ENCODE results near the gene ITGA5. TPM values are rescaled to one million over a fixed set of nuclear protein-coding genes. Genes with fewer than 3 reads are reported as not detected.

The ITGA5 gene
- total RNA-seq, 4 donors from 2014 or later = 69.7 to 223 (median 99.4) TPM

DNA sequence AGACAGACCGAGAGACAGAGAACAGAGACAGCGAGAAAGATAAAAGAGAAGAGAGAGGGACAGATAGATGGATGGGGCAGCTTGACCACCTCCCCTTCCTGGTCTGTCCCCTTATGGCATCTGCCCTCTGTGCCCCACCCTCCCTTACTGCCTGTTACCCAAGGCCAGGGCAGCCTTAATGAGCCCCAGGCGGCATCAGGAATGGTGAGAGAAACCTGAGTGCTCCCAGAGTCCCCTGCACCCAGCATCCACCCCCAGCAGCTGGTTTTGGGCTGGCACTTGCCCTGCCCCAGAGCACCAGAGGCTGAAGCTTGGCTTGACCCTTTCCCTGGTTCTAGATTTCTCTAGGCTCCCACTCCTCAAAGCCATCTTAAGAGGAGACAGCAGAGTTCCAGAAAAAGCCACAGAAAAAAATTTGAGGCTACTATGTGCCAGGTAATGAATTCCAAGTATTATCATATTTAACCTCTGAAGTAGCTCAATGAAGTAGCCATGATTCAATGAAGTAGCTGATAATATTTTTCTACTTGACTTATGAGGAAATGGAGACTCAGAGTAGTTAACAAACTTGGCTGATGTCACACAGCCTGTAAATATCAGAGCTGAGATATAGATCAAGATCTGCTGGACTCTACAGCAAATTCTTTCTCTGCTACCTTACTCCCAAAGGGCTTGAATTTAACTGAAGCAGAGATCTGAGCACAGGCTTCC, 32.5 kb downstream of the ITGA5 start:
- Histone ChIP-seq H3K27ac (no peak overlapping the region), H3K36me3 (no peaks in the 10 kb centered on the region), H3K4me3 (no peak overlapping the region), H3K27me3 (no peaks in the 10 kb centered on the region), H3K4me1 (no peaks in the 10 kb centered on the region), H3K9me3 (no peaks in the 10 kb centered on the region)
- intact Hi-C loops (cut with DNase I; ENCODE audit: low total_unique reads) = no loop called here
- no peak for DNase-seq
- TF ChIP-seq POLR2A (IDR thresholded peaks at IDR 0.05) = no peak
- TF ChIP-seq, protein P1, sequence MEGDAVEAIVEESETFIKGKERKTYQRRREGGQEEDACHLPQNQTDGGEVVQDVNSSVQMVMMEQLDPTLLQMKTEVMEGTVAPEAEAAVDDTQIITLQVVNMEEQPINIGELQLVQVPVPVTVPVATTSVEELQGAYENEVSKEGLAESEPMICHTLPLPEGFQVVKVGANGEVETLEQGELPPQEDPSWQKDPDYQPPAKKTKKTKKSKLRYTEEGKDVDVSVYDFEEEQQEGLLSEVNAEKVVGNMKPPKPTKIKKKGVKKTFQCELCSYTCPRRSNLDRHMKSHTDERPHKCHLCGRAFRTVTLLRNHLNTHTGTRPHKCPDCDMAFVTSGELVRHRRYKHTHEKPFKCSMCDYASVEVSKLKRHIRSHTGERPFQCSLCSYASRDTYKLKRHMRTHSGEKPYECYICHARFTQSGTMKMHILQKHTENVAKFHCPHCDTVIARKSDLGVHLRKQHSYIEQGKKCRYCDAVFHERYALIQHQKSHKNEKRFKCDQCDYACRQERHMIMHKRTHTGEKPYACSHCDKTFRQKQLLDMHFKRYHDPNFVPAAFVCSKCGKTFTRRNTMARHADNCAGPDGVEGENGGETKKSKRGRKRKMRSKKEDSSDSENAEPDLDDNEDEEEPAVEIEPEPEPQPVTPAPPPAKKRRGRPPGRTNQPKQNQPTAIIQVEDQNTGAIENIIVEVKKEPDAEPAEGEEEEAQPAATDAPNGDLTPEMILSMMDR (IDR thresholded peaks at IDR 0.05) = no peak

DNA sequence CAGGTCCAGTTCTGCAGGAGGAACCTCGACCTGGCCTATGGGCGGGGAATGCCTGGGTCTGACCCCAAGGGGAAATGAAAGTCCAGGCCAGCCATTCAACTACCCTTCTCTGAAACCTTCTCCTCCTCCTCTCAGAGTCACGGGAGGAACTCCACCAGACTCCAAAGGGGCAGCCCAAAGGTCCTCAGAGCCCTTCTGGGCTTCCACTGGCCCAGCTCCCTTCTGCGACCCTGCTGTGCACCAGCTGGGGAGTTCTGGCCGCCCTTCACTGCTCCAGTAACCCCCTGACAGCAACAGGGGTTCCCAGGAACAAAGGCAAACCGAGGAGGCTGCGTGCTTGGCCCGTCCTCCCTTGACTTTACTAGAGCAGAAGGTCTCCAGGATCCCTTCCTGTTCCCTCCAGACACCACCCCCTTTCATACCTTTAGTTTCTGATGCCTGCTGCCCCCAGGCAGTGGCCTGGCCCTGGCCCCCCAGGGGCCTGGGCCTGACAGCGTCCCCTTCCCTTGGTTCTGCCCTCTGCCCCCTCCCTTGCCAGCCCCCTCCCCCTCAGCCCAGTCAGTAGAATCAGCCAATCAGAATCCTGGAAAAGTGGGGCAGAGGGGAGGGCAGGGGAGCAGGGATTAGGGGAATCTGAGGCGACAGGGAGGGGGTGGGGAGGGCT, 33.7 kb downstream of the ITGA5 start:
- H3K9me3 ChIP-seq = no peaks in the 10 kb centered on the region
- intact Hi-C loops (cut with DNase I; ENCODE audit: low total_unique reads) = no loop called here
- H3K27me3 ChIP-seq = no peaks in the 10 kb centered on the region
- TF ChIP-seq POLR2A (IDR thresholded peaks at IDR 0.05) = no peak
- TF ChIP-seq, protein P1 (IDR thresholded peaks at IDR 0.05) = no peak
- H3K4me1 ChIP-seq = no peaks in the 10 kb centered on the region
- no peak for DNase-seq
- no peak overlapping the region for H3K4me3 ChIP-seq
- no peak overlapping the region for H3K27ac ChIP-seq
- H3K36me3 ChIP-seq = no peaks in the 10 kb centered on the region

DNA sequence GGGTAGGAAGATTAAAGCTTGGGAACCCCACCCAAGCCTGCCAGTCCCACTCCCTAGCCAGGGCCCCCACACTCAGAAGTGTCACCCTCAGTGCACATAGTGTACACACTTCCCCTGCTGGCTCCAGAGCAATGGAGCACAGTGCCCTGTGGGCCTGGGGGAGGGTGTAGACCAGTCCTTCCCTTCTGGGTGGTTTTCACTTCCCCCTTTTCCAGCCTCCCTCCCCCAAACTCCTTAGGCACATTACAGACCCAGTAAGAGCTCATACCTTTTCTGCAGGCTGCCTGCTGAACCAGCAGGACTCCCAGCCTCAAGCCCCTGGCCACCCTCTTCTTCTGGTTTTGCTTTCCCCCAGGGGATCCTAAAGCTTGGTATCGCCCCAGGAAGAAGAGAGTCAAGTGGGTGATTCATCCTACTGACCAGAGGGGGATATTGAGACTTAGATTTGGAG, 34.5 kb downstream of the ITGA5 start, which contains the start of gene ZNF385A:
Gene ZNF385A, minus strand, starts transcription at position 143 of the 451 bp plus-strand sequence. CDS start 219 bp downstream, outside the sequence.
- Histone ChIP-seq H3K27me3 (no peaks in the 10 kb centered on the region), H3K9me3 (no peaks in the 10 kb centered on the region), H3K27ac (no peak within 1 kb of the TSS), H3K4me3 (no peak within 1 kb of the TSS), H3K36me3 (no peaks in the 10 kb centered on the region), H3K4me1 (no peaks in the 10 kb centered on the region)
- no peak for DNase-seq
- intact Hi-C loops (cut with DNase I; ENCODE audit: low total_unique reads) = no loop called here
- no peak for TF ChIP-seq POLR2A (IDR thresholded peaks at IDR 0.05)
- TF ChIP-seq, protein P1 (IDR thresholded peaks at IDR 0.05) = no peak

DNA sequence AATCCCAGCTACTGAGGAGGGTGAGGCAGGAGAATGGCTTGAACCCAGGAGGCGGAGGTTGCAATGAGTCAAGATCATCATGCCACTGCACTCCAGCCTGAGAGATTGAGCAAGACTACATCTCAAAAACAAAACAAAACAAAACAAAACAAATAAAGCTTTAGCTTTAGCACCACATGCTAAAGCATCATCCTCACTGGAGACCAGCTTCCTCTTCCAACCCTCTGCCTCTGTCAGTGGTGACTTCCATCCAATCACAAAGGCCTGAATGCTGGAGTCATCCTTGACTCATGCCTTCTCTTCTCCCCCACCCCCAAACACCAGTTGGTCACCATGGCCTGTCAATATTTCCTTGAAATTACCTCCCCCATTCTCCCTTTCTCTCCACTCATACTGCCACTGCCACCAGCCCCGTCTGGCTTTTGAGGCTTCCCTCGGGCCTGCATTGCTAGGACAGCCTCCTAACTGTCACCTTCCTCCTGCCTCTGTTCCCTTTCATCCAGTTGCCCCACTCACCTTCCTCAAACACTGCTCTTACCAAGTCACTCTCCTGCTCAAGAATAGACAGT, 35.9 kb downstream of the ITGA5 start:
- Histone ChIP-seq H3K27me3 (no peaks in the 10 kb centered on the region), H3K36me3 (no peaks in the 10 kb centered on the region), H3K27ac (no peak overlapping the region), H3K4me3 (no peak overlapping the region), H3K9me3 (no peaks in the 10 kb centered on the region), H3K4me1 (peaks cover 0 to 3% of the 10 kb centered on the region in 2 donors)
- no peak for DNase-seq
- intact Hi-C loops (cut with DNase I; ENCODE audit: low total_unique reads) = no loop called here
- TF ChIP-seq POLR2A (IDR thresholded peaks at IDR 0.05) = no peak
- TF ChIP-seq, protein P1 (IDR thresholded peaks at IDR 0.05) = no peak

DNA sequence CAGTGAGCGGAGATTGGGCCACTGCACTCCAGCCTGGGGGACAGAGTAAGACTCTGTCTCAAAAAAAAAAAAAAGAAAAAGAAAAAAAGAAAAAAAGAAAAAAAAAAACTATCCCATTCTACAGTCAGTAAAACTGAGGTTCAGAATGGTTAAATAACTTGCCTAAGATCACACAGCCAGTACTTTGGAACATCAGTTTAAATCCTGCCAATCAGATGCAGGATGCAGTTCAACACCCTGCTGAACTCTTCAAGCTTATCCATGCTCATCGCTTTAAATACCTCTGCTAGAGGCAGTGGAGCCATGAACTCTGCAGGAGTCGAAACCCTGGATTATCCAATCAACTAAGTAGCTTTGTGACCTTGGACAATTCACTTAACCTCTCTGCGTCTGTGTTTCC, 37.9 kb downstream of the ITGA5 start:
- intact Hi-C loops (cut with DNase I; ENCODE audit: low total_unique reads) = no loop called here
- H3K27me3 ChIP-seq = no peaks in the 10 kb centered on the region
- H3K27ac ChIP-seq = no peak overlapping the region
- no peaks in the 10 kb centered on the region for H3K36me3 ChIP-seq
- no peak overlapping the region for H3K4me3 ChIP-seq
- TF ChIP-seq, protein P1 (IDR thresholded peaks at IDR 0.05) = no peak
- no peak for TF ChIP-seq POLR2A (IDR thresholded peaks at IDR 0.05)
- peaks cover 0 to 4% of the 10 kb centered on the region in 2 donors for H3K4me1 ChIP-seq
- no peaks in the 10 kb centered on the region for H3K9me3 ChIP-seq
- no peak for DNase-seq
